Kidney capillary endothelial cell (primary cell): ENCODE measurements around the gene HLA-E.

Source experiments
- DNase-seq: peaks from one replicate; pipeline ENCODE4 v3.0.0-alpha.2; 2018; ENCODE audit warnings: low spot score

The HLA-E gene

GRCh38 chr6:30541515-30542403 is 52.5 kb downstream of the HLA-E start:
- DNase-seq = peak; percentile 89

DNA sequence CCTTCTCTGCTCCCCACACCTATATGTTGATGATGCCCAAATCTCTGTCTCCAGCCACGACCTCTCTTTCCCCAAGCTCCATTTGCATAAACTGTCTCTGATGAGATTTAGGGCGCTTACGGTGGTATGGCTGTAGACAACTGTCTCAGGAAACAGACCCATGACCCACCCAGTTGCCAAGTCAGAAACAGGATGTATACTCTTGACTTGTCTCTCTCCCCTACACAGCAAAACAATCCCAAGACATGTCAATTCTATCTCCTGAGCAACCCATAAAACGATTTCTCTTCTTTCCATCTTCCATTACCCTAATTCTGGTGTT is 53.1 kb downstream of the HLA-E start:
- DNase-seq = peak; percentile 63

DNA sequence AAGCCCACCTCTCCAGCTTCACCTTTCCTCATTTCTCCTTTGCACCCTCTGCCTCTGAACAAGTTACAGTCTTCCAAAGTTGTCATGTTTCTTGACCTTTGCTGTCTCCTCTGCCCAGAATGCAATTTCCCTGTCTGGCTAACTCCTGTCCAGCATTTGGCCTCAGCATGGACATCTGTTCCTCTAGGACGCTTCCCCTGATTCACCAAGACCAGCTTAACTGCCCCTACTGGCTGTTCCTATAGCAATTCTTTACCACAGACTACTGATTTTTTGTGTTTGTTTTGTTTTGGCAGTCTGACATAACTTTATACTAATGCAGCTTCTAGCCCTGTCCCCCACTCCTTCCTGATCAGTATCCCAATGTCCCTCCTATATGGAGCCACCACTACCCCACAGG is 53.6 kb downstream of the HLA-E start:
- peak; percentile 59 for DNase-seq
